Tibial nerve (tissue), 3 donors: ENCODE data around the gene CEP128.

Source experiments
- POLR2A ChIP-seq, 2 donors: fragments of 450-650 bp; IDR thresholded peaks; one replicate each; pipeline ENCODE4 v1.6.1; 2017; ENCODE audit warnings: antibody characterized with exemption in 2 of 2, mild to moderate bottlenecking in 2 of 2, moderate library complexity in 2 of 2
- TF ChIP-seq, protein P1 (sequence below), 5 experiments: fragments of 200-600 bp in 3 of 5; fragments of 450-650 bp in 2 of 5; sonication (generic) in 3 of 5; IDR thresholded peaks; one replicate each; pipeline ENCODE4 v1.5.1; 2016 to 2019; ENCODE audit warnings: antibody characterized with exemption in 5 of 5, mild to moderate bottlenecking in 3 of 5, moderate library complexity in 2 of 5

- TF ChIP-seq POLR2A (IDR thresholded peaks at IDR 0.05) = no peak
- TF ChIP-seq, protein P1, sequence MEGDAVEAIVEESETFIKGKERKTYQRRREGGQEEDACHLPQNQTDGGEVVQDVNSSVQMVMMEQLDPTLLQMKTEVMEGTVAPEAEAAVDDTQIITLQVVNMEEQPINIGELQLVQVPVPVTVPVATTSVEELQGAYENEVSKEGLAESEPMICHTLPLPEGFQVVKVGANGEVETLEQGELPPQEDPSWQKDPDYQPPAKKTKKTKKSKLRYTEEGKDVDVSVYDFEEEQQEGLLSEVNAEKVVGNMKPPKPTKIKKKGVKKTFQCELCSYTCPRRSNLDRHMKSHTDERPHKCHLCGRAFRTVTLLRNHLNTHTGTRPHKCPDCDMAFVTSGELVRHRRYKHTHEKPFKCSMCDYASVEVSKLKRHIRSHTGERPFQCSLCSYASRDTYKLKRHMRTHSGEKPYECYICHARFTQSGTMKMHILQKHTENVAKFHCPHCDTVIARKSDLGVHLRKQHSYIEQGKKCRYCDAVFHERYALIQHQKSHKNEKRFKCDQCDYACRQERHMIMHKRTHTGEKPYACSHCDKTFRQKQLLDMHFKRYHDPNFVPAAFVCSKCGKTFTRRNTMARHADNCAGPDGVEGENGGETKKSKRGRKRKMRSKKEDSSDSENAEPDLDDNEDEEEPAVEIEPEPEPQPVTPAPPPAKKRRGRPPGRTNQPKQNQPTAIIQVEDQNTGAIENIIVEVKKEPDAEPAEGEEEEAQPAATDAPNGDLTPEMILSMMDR (IDR thresholded peaks at IDR 0.05) = no peak
Measured at GRCh38 chr14:80491131-80491530, 450.4 kb downstream of the CEP128 start.
